AML-193 (cell line): ENCODE measurements around the gene MARK3.
A peak's percentile ranks its signal among the peaks of the same experiment; 100 is the strongest.
"Not testable (repeated sequence)": the region's sequence is repeated elsewhere in the genome, so short reads cannot be mapped to it uniquely, and the experiment has no call there.

ENCODE experiments used
- DNase-seq, 2 experiments: peaks; one replicate each; lab custom pipeline; 2025; lab: John Stamatoyannopoulos, UW

MARK3 gene

GRCh38 chr14:103512180-103512579, 127.0 kb downstream of the MARK3 start:
- not testable (repeated sequence) for DNase-seq

DNA sequence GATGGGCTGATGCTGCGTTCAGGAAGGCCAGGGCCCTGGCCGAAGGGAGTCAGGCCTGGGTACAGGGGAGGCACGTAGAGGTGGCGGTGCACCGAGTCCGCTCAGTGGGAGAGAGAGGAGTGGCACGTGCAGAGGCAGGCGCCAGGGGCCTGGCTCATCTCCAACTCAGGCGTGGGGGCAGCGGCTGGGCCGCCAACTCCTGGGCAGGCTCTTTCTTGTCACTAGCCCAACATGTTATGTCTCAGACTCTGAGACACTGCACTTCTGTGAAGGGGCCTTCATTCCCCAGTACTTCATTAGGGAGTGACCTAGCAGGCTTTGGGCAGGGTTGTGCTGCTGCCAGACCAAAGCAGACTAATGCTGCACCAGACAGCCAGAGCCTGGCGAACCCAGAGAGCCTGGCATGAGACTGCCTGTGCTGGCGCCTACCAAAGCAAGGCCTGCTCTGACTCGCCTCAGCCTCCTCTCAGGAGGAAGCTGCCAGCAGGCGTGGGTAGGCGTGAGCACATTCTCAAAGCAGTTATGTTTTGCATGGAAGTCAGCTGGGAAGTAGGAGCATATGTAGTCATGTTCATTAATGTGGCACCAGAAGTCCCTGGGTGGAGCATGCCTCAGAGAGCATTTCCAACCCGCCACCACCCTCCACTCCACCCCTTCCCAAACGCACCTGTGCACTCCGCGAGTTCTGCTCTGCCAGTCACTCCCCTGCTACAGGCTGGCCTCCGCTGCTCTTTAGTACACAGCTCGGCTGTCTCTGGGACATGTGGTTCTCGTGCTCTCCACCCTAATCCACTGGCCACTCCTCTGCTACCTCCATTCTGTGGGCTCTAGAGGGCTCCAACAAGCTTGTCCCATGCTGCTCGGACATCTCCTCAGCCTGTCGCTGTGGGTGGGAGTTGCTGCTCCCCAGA, 127.7 kb downstream of the MARK3 start:
- DNase-seq: no peak

- no peak for DNase-seq
Observed at GRCh38 chr14:103514596-103515421, 129.6 kb downstream of the MARK3 start.

- DNase-seq: no peak
Observed at GRCh38 chr14:103516426-103517173, 131.4 kb downstream of the MARK3 start.

GRCh38 chr14:103517174-103517566, 132.0 kb downstream of the MARK3 start:
- DNase-seq: no peak

GRCh38 chr14:103517721-103518421, 132.7 kb downstream of the MARK3 start:
- no peak for DNase-seq

GRCh38 chr14:103518422-103519042, 133.3 kb downstream of the MARK3 start:
- peak; percentile 32 to 33 for DNase-seq

DNA sequence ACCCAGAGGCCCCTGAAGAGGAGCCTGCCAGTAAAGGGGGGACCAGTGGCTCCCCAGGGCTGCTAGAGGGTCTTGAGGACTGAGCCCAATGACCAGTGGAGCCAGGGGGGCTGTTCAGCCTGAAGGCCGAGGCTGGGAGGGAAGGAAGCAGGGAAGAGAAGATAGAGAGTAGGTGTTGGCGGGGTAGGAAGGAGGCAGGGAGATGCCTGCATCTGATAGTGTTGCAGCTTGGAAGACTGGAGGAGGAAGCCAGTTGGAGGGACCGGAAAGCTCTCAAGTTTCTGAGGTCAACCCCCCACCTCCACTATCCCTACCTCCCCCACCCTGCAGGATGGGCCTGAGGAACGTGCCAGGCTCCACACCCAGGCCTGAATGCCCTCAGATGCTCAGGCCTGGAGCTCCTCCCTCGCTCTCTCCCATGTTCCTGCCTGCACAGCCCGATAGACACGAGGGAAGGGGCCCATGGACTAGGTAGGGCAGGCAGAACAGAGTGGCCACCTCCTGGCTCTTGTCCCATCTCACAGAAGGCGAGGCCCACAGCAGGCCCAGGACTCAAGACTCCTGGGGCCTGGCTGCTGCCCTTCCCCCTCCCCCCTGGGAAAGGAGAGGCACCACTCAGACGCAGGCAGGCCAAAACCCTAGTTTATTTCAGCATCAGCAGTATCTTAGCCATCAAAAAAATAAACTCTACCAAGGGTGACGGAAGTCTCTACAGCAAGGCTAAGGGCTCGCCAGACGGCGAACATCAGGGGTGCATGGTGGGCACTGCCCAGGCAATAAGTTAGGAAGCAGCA, 134.0 kb downstream of the MARK3 start:
- DNase-seq: peak; percentile 36 to 44

- no peak for DNase-seq
Observed at GRCh38 chr14:103519837-103520212, 134.6 kb downstream of the MARK3 start.

GRCh38 chr14:103520269-103520656, 135.0 kb downstream of the MARK3 start:
- DNase-seq: no peak

DNA sequence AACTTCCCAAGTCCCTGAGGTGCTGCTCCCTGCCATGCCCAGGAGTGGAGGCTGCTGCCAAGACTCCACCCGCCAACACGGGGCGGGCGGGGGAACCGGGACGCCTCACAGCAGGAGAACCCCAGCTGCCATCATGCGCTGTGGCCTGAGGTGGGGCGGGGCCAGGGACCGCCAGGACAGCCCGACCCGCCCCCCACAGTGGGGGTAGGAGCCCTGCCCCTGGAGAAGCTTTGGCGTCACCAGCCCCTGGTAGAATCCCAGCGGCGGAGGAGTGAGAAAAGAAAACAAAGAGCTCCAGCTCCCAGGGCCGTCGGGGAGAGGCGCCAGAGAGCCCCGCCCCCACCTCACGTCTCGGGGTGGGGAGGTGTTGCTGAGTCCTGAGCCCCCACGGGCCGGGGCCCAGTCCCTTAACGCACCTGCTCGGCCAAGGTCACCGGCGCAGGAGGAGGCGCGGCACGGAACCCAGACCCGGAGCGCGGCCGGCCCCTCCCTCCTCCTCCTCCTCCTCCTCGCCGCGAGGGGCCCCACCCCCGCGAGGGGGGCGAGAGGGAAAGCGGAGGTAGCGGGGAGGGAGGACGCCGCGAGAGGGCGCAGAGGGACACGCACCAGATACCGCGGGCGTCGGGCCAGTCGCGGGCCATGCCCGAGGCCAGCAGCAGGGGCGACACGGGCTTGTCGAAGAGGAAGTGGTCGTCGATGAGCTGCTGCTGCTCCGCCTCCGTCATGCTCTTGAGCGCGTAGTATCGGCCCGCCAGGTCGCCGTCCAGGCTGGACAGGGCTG, 135.6 kb downstream of the MARK3 start:
- DNase-seq: peak; percentile 73 to 81

DNA sequence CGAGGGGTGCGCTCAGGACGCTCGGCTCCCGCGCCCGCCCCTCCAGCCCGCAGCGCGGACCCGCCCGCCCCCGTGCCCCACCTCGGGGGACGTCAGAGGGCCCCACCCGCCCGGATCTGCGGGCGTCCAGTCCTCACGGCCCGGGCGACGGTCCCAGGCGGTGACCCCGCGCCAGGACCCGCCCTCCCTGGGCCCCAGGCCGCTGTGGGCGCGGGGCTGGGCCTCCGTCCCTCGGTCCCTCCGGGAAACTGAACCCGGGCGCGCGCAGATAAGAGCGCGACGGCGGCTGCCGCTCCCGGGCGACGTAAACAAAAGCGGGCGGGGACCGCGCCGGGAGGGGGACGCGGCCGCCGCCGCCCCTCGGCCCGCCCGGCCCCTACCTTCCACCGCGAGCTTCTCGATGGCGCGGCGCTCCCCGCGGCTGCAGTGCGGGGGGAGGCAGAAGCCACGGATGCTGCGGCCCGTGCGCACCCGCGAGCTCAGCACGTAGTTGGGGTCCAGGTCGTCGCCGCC, 136.3 kb downstream of the MARK3 start:
- DNase-seq: no peak

- DNase-seq: no peak
Observed at GRCh38 chr14:103521951-103522563, 136.8 kb downstream of the MARK3 start.

GRCh38 chr14:103522649-103523574, 137.7 kb downstream of the MARK3 start, which contains the start of gene CKB:
Gene CKB, minus strand, starts transcription at chr14:103522830. Its CDS starts 337 bp downstream, at chr14:103522493.
- no peak for DNase-seq

DNA sequence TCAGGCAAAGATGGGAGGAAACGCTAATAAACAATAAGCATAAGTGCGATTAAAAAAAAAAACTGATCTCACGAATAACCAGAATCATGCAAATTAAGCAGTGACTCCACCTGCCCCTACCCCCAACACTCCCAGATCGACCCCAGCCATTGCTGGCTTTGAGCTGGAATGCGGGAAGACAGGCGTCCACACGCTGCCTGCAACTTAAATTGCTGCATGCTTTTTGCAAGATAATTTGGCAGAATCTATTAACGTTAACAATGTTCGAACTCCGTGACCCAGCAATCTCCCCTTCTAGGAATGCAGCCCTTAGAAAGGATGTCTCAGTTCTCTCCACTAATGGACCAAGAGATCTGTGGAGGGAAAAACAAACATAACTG, 138.3 kb downstream of the MARK3 start:
- no peak for DNase-seq

DNA sequence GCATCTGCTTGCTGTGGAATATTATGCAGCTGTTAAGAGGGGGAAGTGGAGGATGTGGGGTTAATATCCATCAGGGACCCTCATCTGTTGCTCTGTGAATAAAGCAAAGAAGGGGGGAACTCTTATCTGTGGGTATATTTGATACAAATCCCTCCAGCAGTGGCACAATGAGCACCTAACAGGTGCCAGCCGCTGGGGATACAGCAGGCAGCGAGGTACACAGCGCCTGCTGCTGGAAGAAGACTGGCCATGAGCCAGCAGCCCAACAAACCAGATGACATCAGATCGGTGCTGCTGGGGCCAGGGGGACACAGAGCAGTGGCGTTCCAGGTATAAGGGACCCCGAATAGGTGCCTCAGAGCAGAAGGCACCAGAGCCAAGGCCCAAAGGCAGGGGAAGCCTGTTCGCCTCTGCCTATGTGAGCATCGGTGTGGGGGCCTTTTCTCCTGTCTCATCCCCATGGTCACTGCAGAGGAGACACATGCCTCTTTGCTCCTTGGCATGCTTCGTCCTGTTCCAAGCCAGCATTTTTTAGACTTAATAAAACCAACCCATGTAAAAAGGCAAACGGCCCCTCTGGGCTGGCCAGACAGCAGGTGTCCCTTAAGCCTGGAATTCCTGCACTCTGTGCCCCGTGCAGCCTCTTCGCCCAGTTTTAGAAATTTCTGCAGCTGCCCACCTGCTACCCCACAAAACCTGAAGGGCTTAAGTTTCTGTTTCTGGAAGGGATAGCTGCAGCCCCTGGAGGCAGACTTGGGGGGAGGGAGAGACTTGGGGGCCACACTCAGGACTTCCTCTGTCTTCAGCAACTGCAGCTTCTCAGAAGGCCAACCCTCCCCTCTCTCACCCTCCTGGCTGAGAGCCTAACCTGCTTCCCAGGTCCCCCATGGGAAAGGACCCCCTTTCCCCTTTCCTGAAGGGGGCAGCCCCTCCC, 139.1 kb downstream of the MARK3 start:
- no peak for DNase-seq
